ENCODE data around the gene ABCC4. TPM values are rescaled to one million over a fixed set of nuclear protein-coding genes. Genes with fewer than 3 reads are reported as not detected.

Gene ABCC4
- polyA plus RNA-seq, 1 donor from 2014 or later, result 5.6 TPM

DNA sequence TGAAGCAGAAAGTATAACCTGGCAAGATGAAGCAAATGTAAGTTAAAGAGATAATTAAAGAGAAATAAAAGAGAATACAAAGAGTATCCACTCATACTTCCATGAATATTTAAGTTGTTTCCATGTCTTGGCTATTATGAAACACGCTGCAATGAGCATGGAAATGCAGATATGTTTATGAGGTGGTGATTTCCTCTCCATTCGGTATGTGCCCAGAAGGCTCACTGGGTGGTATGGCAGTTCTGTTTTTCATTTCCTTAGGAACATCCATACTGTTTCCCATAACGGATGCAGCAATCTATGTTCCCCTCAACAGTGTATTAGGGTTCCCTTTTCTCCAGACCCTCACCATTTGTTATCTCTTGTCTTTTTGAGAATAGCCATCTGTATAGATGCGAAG is 316.3 kb downstream of the ABCC4 start:
- H3K36me3 Mint-ChIP-seq, result no peaks in the 10 kb centered on the region
- no peak overlapping the region for H3K4me3 Mint-ChIP-seq
- no peaks in the 10 kb centered on the region for H3K9me3 Mint-ChIP-seq
- no peak overlapping the region for H3K27ac Mint-ChIP-seq
- no peaks in the 10 kb centered on the region for H3K27me3 Mint-ChIP-seq
- H3K4me1 Mint-ChIP-seq, result no peaks in the 10 kb centered on the region

DNA sequence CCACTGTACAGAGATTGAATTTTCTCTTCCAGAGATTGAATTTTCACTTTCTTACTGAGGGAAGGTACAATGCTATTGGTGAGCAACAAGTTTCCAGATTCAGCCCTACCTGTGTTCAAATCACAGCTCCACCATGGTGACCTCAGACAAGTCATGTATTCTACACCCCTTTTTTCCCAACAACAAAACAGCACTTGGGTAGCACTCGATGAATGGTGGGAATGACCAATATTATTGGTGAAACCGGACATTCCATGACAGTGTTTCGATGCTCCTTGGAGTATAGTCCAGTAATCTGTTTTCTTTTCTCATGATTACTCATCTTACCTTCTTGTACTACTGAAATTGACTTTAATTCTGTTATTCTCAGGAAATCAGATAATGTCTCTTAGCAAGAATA is 322.7 kb downstream of the ABCC4 start:
- Mint-ChIP-seq H3K36me3 (no peaks in the 10 kb centered on the region), H3K4me1 (no peaks in the 10 kb centered on the region), H3K27me3 (peaks cover 8% of the 10 kb centered on the region), H3K4me3 (no peak overlapping the region), H3K27ac (no peak overlapping the region), H3K9me3 (peaks cover 3 to 6% (median 4%) of the 10 kb centered on the region in 3 donors)

DNA sequence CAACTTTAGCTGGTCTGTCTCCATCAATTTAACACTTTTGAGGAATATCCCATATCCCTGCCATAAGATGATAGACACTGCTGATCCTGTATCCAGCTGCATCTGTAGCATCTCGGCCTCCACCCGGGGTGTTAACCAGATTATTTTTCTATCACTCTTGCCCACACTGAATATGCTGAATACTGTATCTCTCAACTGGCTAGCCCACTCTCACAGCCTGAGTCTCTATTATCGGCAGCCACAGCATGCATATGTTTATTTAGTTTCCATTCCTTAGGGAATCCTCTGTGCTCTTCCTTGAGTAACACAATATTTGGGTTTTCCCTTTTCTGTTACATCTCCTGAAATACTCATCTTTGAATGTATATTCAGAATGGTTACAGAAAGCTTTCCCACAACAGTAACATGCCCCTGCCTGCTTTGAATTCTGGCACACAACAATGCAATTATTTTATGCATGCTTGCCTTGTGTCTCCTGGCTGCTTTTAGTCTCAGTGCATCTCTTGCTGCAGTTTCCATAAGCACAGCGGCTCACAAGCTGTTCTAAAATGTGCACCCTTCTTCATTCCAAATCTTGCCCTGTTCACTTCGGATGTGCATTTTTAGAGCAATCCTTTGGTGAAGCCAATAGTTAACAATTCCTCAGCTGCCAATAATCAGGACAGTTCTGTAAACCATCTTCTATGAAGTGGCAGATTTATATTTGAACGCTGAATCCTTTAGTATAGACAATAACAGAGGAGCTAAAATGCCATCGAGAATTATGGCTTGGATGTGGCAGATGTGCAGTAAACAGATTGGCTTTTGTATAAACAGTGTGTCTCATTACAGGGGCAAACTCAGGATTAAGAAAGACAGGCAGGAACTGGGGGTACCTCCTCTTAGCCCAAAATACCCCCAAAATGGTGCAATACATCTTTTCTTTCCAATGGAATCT is 327.0 kb downstream of the ABCC4 start:
- H3K27me3 Mint-ChIP-seq, result peaks cover 15% of the 10 kb centered on the region
- H3K27ac Mint-ChIP-seq, result no peak overlapping the region
- peaks cover 3 to 6% (median 4%) of the 10 kb centered on the region in 3 donors for H3K9me3 Mint-ChIP-seq
- no peaks in the 10 kb centered on the region for H3K4me1 Mint-ChIP-seq
- no peaks in the 10 kb centered on the region for H3K36me3 Mint-ChIP-seq
- no peak overlapping the region for H3K4me3 Mint-ChIP-seq

DNA sequence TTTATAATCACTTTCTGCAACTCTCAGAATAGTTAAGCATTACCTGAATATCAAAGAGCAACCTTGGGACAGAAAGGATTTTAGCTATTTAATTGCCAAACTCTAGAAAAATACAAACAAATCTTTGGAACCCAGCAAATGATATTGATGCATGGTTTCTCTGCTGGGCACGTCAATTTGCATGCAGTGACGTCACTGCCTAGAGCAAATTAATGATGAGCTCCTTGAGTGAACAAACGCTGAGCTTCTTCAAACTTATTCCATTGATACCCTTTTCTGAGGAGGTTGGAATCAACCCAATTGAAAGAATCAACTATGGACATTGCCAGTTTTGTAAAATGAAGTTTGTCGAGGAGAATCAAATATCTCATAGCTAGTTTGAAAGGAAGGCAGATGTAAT is 329.0 kb downstream of the ABCC4 start:
- H3K27me3 Mint-ChIP-seq, result peaks cover 18% of the 10 kb centered on the region
- no peak overlapping the region for H3K27ac Mint-ChIP-seq
- peaks cover 0 to 3% (median 0%) of the 10 kb centered on the region in 3 donors for H3K4me1 Mint-ChIP-seq
- no peaks in the 10 kb centered on the region for H3K36me3 Mint-ChIP-seq
- H3K9me3 Mint-ChIP-seq, result peaks cover 0 to 6% (median 4%) of the 10 kb centered on the region in 3 donors
- H3K4me3 Mint-ChIP-seq, result no peak overlapping the region

Data from IgD-negative memory B cell (primary cell).